ENCODE data around the gene CAPS2.
"Not testable (repeated sequence)": the region's sequence is repeated elsewhere in the genome, so short reads cannot be mapped to it uniquely, and the experiment has no call there.

Gene CAPS2

DNA sequence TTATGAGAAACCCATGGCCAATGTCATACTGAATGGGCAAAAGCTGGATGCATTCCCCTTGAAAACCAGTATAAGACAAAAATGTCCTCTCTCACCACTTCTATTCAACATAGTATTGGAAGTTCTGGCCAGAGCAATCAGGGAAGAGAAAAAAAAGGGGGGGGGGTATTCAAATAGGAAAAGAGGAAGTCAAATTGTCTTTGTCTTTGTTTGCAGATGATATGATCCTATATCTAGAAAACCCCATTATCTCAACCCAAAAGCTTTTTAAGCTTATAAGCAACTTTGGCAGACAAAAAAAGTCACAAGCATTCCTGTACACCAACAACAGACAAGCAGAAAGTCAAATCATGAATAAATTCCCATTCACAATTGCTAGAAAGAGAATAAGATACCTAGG lies 23.9 kb upstream of the CAPS2 start:
- TF ChIP-seq, protein P1, sequence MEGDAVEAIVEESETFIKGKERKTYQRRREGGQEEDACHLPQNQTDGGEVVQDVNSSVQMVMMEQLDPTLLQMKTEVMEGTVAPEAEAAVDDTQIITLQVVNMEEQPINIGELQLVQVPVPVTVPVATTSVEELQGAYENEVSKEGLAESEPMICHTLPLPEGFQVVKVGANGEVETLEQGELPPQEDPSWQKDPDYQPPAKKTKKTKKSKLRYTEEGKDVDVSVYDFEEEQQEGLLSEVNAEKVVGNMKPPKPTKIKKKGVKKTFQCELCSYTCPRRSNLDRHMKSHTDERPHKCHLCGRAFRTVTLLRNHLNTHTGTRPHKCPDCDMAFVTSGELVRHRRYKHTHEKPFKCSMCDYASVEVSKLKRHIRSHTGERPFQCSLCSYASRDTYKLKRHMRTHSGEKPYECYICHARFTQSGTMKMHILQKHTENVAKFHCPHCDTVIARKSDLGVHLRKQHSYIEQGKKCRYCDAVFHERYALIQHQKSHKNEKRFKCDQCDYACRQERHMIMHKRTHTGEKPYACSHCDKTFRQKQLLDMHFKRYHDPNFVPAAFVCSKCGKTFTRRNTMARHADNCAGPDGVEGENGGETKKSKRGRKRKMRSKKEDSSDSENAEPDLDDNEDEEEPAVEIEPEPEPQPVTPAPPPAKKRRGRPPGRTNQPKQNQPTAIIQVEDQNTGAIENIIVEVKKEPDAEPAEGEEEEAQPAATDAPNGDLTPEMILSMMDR (IDR thresholded peaks at IDR 0.05) = no peak
- no peak for DNase-seq (ENCODE audit: low spot score)
- no peak overlapping the region for H3K27ac ChIP-seq
- no peak overlapping the region for H3K4me3 ChIP-seq

DNA sequence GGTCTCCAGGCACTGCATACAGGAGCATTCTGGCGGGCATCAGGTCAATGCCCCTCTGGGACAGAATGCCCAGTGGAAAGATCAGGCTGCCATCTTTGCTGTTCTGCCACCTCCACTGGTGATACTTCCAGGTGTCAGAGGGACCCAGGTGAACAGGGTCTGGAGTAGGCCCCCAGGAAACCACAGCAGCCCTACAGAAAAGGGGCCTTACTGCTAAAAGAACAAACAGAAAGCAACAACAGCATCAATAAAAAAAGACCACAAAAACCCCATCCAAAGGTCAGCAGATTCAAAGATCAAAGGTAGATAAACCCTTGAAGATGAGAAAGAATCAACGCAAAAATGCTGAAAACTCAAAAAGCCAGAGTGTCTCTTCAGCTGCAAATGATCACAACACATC lies 20.3 kb upstream of the CAPS2 start:
- TF ChIP-seq, protein P1 (IDR thresholded peaks at IDR 0.05) = no peak
- DNase-seq (ENCODE audit: low spot score) = no peak
- Histone ChIP-seq H3K27ac (no peak overlapping the region), H3K4me3 (no peak overlapping the region)

DNA sequence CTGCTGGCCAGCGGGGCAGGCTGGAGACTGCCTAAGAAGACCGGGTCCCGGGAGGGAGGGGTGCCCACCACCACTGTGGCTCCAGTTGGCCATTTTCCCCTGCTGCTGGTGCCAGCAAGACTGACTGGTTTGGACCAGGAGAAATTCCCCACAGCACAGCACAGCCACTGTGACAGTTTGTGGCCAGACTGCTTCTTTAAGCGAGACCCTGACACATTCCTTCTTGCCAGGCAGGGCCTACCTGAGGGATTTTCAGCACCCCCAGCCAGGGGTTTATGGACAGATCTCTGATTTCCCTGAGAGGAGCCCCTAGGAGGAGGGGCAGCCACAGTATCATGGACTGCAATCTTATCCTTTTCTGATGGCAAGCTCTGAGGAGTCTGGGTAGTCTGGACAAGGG lies 19.8 kb upstream of the CAPS2 start:
- no peak for DNase-seq (ENCODE audit: low spot score)
- TF ChIP-seq, protein P1 (IDR thresholded peaks at IDR 0.05) = no peak
- Histone ChIP-seq H3K4me3 (no peak overlapping the region), H3K27ac (no peak overlapping the region)

DNA sequence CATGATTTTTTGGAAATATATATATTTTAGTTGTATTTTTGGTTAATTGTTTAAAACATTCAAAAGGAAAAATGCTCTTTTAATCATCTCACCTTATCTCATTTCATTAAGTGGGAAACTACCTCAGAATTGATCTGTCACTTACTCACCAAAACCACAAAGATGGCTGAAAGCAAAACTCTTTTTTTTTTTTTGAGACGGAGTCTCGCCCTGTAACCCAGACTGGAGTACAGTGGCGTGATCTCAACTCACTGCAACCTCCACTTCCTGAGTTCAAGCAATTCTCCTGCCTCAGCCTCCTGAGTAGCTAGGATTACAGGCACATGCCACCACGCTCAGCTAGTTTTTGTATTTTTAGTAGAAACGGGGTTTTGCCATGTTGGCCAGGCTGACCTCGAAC lies 16.1 kb upstream of the CAPS2 start:
- H3K27ac ChIP-seq; H3K4me3 ChIP-seq; DNase-seq (ENCODE audit: low spot score): not testable (repeated sequence)

DNA sequence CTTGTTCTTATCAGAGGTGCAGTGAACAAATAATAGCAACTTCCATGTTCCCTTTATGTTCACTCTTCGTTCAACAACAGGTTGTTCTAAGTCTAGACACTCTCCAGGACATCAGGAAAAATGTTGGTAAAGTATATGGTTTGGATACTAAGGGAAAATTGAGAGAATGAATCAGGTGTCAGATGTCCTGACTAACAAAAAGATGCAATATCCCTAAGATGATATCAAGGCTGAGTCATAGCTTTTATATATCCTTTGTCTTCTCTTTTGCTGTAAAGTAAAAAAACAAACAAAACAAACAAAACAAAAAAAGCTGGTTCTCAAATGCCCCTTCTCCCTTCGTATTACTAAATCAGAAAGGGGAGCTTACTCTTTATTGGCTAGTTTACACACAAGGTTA lies 15.4 kb upstream of the CAPS2 start:
- TF ChIP-seq, protein P1 (IDR thresholded peaks at IDR 0.05) = no peak
- no peak for DNase-seq (ENCODE audit: low spot score)
- H3K4me3 ChIP-seq = no peak overlapping the region
- no peak overlapping the region for H3K27ac ChIP-seq

DNA sequence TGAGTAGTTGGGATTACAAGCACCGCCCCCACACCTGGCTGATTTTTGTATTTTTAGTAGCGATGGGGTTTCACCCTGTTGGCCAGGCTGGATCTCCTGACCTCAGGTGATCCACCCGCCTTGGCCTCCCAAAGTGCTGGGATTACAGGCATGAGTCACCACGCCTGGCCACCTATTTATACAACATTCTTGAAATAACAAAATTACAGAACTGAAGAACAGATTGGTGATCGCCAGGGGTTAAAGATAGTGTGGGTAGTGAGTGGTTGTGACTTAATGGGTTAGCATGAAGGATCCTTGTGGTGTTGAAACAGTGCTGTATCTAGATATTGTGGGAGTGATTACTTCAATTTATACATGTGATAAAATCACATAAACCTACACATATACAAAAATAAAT lies 11.7 kb upstream of the CAPS2 start:
- TF ChIP-seq, protein P1 (IDR thresholded peaks at IDR 0.05) = no peak
- Histone ChIP-seq H3K27ac (no peak overlapping the region), H3K4me3 (no peak overlapping the region)
- no peak for DNase-seq (ENCODE audit: low spot score)

DNA sequence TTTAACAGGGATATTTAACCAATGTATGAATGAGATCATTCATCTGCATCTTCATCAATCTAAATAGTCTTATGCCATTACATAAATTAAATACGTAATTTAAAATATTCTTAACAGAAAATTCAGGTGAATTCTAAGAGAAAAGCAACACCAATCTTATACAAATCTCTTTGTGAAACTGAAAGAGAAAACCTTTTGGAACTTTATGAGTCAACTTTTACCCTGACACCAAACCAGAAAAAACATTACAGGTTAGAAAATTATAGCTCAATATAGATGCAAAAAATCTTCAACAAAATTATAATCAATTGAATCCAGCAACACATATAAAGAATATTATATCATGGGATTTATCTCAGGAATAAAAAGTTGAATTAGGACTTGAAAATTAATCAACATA lies 7.8 kb upstream of the CAPS2 start:
- no peak overlapping the region for H3K4me3 ChIP-seq
- TF ChIP-seq, protein P1 (IDR thresholded peaks at IDR 0.05) = no peak
- no peak overlapping the region for H3K27ac ChIP-seq

More for the DNA sequence above, 7.8 kb upstream of the CAPS2 start:
- no peak for DNase-seq (ENCODE audit: low spot score)
